ENCODE results near the gene MGAM2.

Gene MGAM2

DNA sequence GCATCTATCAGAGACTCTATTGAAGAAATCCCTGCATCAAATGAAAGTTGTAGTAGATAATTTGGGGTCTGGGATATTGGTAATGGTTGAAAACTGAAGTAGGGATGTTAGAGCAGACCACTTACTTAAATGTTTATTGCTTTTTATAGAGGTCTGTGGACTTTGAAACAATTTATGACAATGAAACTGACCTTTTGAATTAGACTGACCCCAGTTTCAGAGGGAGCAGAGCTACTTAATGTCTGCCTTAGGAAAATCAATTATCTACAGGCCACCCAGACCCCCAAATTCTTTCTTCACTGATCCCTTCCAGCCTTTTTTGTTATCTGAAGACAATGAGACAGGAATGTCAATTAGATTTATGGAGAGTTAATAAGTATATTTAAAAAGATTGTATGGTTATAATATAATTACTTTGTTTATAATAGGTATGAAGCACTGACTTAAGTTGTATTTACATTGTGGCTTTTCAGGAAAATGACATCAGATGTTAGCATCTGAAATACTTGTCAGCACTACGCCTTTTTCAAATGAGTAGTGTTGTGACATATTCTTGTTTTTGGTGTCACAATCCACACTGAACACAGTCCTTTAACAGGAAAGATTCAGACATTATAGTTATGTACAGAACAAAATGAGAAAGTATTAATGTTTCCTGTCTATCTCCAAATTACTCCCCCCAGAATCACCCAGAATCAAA is 13.9 kb downstream of the MGAM2 start:
- DNase-seq, result no peak

DNA sequence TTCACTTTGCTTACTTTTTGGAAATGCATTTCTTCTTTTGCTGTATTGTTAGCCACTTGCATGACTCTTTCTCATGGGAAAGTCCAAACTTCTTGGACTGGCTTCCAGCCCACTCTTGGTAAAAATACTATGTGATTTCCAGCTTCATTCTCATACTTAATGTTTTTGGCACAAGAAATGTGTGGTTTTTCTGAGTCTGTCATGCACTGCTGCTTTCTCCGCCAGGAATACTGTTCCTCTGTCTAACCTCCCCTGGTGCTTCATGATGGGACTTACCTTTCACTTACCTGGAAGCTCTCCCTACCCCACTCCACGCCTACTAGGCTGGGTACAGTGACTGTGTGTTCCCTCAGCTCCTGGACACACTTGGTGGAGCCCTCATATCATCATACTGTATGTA is 18.7 kb downstream of the MGAM2 start:
- DNase-seq, result no peak

DNA sequence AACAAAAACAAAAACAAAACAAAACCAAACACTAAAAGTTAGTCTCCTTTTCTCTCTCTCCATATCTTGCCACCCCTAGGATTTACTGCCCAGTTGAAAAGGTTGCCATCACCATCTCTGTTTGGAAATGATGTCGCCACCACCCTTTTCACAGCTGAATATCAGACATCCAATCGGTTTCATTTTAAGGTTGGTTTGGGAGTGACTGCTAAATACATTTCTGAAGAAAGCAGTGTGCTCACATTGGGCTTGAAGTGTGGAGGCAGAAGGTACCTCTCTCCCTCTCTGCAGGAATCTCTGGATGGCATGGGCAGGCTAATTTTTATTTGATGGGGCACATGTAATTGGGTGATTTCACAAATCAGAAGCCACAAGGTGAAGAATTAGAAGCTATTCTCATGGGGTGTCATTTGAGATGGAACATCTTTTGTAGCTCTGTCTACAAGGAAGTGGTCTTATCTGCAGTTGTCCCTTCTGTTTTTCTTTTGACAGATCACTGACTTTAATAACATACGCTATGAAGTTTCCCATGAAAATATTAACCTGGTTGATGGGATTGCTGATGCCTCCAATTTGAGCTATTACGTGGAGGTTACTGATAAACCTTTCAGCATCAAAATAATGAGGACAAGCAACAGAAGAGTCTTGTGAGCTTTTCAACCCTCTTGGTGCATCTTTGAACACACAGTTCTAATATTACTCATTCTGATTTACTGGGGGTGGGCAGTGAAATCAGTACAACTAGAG is 20.1 kb downstream of the MGAM2 start:
- no peak for DNase-seq

DNA sequence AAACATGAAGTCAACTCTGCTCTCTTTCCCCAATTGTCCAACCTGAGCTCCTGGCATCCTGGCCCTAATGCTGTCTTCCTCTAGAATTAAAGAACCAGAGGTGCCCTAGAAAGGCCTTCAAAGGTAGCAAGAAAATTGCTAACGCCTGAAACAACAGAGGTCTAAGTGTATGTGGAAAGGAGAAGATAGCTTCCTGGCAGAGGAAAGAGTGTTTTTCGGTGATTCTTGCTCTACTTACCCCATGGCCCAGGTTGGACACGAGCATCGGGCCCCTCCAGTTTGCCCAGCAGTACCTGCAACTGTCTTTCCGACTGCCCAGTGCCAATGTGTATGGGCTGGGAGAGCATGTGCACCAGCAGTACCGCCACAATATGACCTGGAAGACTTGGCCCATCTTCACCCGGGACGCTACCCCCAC is 22.2 kb downstream of the MGAM2 start:
- no peak for DNase-seq

DNA sequence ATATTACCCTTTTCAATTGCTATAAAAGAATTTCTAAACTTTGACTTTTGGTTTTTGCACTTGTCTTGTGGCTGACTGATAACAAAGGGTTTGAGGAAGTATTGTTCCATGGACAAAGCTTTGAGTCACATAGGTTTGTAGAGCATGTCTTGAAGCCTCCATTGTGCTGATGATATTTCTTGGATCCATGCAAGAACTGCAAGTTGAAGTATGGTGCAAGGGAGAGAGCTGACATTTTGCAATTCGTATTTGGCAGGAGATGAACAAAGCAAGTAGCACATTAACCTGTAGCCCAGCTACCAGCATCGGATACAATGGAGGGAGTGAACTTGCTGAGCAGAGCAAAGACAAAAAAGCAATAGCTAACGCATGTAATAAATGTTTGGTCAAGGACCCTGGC is 23.4 kb downstream of the MGAM2 start:
- DNase-seq, result no peak

DNA sequence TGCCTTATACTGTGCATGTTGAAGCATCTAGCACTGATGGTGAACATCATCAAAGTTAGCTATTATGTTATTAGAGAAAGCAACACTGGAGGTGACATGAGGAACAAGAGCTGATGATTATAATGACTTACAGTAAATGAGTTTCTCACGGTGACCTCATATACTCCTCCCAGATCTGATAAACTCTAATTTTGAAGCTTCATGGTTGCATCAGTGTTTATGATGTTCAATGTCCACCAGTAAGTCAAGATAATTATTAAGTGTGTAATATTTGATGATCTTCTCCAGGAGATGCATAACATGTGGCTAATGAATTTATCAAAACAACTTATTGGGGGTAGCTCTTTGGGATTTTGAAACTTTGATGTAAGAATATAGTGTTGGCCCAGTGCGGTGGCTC is 27.5 kb downstream of the MGAM2 start:
- DNase-seq, result no peak

DNA sequence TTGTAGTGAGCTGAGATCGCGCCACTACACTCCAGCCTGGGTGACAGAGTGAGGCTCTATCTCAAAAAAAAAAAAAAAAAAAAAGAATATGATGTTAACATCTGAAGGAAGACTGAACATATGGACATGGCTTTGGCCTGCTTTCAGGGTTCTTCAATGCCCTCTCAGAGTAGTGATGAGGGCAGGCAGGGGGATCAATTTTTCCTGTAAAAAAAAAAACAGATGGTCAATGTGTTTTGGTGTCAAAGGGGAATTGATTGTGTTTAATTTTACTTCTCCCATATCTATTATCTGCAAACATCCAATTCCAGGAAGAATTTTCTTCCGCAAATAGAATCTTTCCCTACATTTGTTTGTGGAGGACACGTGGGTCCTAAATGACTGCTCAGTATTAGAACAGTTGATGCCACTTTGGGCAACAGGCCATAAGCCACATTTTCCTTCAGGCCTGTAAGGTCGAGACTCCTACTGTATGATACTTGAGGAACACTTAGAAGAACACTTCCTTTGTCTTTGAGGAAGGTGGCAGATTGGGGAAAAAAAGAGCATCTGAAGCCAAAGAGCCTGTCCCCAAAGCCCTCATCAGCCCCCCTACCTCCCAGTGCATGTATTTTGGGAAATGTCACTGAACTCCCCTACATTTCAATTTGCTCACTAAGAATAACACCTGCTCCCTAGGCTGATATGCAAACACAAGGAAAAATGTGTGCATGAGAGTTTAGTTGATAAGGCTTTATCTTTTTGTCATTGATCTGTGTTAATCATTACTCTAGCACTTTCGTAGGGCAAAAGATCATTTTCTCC is 28.3 kb downstream of the MGAM2 start:
- DNase-seq, result no peak

DNA sequence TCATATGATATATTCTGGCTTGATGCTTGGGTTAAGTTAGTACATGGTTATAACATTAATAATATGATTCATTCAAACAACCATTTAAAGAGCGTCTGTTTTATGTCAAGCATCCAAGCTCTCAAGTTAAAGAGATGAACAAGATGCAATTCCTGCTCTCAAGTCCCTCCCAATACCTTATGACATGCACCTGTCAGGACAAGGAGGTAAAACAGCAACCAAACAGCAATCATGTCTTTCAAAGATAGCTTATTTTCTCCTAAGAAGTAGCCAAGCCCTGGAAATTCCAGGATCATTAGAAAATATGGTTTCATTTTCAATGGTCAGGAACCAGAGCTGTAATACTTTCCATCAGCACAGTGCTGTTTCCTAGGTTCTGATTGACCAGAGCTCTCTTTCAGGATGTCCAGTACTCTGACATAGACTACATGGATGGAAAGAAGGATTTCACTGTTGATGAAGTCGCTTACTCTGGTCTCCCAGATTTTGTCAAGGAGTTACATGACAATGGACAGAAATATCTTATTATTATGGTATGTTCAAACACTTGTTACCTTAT is 29.0 kb downstream of the MGAM2 start:
- DNase-seq, result no peak

DNA sequence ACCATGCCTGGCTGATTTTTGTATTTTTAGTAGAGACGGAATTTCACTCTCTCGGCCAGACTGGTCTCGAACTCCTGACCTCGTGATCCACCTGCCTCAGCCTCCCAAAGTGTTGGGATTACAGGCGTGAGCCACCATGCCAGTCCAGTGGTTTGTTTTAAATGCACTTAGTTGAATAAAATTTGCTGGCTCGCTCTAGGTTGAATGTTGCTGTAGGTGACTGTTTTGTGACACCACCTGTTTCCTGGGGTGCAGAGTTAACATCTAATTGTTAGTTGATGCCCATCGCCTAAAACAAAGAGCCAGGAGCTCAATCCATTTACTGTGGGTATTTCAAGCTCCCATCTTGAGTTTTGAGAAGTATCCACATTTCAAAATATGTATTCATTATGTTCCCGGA is 31.2 kb downstream of the MGAM2 start:
- no peak for DNase-seq

DNA sequence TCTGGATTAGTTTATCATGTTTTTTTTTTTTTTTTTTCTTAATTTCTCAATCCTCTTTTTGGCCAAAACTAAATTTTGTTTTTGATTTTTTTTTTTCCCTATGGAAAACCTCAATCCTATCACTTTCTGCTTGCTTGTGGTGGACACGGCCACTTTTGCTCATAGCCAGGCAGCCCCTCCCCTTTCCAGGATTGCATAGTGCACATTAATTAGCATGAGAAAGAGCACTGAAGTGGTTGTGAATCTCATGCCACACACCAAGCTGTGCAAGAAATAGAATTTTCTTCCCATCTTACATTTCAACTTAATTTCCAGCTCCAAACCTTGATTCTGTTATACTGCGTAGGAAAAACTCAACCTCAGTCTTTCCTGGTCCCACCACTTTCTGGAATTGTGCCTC is 34.6 kb downstream of the MGAM2 start:
- no peak for DNase-seq

DNA sequence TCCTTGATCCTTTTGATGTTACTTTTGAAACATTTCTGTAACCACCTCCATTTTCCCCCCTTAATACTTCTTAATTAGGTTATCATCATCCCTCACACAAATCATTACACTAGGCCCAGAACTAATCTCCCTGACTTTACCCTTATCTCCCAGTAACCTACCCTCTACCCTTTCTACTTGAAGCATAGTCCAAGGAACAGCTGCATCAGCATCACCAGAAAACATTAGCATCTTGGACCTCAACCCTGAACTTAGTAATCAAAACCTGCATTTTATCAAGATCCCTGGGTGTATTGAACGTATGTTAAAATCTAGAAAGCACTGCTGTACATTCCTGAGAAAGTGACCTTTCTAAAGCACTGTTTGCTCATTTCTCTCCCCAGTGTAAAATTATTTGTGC is 38.8 kb downstream of the MGAM2 start:
- DNase-seq, result no peak

DNA sequence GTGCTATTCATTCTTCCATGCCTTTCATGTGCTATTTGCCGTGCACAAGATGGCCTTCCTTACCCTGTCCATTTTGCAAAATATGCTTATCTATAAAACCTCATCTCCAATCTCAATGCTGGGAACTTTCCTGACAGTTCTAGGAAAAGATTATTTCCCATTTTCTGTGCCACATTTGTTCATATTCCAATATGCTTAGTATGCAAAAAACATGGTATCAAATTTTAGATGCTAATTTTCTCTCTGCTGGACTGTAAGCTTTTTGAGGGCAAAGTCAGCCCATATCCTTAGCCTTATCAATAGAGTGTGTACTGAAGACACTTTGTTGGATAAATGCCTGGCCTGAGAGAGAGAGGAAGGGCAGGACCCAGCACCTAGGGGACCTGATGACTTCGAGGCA is 39.4 kb downstream of the MGAM2 start:
- DNase-seq, result no peak

DNA sequence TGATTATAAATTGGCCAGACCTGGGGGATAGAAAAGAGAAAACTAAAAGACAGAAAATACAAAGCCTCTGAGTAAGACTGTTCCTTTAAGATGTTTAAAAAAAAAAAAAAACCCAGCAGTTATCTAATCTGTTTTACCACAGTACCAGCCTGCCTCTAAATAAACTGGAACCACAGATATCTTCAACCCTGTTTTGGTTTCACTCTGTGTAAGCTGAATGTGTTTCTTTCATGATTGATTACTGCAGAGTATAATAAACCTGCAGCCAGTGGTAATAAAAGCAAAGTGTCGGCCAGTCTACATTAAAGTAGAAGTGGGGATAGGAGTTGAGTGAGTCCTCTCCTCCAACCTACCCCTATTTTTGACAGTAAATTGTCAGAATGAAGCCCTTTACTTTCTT is 40.6 kb downstream of the MGAM2 start:
- DNase-seq, result no peak

DNA sequence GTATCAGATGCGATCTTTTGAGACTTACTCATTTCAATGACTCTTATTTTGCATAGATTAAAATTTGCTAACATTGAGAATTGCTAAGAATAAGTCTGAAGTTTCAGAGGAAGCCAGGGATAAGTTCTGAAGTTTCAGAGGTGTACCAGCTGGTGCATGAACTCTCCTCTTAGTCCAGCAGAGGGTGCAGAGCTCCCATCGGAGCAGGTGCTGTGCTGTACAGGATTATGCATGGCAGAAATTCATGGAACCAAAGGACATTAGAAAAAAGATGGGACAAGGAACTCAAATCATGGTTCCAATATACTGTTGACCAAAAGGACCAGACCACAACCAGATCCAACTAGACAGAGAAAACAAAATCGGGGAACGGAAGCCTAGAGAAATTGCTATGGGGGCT is 41.9 kb downstream of the MGAM2 start:
- no peak for DNase-seq

DNA sequence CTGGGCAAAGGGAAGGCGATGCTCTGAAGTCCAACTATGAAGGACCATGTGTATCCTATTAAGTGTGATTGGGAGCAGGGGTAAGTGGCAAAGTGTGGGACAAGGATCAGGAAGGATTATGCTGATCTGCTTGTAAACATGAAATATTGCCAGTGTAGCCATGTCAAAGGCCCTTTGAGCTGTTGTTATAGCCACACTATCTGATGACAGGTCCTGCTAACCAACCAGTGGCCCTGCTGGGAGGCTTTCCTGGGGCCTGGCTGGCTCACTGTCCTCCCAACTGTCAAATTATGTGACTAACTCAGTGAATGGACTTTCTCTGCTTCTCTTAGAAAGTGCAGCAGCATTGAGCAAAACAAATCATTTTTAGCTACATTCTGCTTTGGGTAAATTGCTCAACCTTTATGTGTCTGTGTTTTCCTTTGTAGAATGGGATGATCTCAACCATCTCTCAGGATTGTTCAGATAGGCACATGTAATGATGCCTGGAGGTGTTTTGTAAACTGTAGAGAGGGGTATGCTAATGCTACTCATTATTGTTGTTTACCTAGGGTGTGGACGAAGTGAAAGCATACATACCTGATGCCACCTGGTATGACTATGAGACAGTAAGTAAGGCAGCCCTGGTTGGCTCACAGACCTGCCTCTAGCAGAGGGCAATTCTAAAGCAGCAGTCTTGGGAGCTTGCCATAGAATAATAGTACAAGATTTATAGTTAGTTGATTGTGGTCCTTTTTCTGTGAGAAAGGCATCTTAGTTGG is 47.4 kb downstream of the MGAM2 start:
- DNase-seq, result no peak

DNA sequence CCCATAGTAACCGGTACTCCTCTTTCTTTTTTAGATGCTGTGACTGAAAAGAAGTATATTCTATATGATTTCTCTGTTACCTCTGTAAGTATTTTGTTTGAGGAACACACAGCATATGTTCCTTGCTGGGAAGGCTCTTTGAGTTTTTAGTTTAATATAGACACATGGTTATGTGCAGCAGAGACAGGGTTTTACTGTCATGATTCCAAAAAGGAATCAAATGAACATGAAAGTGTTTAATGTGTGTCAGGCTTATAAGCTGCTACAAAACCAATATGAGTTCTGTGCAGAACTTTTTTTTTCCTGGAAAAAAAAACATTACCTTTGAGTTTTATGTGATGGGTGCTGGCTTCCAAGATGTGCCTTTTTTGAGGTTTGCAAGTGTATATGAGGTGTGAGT is 50.4 kb downstream of the MGAM2 start:
- DNase-seq, result no peak

DNA sequence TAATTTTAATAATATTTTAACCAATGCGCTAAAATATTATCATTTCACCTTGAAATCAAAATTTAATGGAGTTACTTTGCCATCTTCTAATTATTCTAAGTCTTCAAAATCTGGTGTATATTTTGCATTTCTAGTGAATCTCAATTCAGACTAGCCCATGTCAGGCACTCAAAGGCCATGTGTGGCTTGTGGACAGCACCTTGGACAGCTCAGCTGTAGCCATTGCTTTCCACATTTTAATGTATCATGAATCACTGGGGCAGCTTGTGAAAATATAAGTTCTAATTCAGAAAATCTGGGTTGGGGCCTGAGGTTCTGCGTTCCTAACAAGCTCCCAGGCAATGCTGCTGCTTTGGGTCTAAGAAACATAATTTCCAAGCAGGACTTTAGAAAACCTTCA is 57.2 kb downstream of the MGAM2 start:
- no peak for DNase-seq

DNA sequence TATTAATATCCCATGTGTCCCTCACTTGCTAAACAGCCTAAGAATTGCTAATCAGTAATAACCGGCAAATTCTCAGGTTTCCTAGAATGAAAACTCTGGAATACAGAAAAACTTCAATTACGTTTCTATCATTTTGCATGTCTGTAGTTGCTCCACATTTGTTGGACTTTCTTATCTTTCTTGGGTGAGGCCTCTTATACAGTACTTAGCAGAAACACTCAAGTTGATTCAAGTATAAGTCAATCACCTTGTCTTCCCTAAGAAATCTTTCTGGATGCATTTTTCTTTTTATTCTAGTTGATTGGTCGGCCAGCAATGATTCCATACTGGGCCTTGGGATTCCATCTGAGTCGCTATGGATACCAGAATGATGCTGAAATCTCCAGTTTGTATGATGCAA is 61.4 kb downstream of the MGAM2 start:
- DNase-seq, result no peak

DNA sequence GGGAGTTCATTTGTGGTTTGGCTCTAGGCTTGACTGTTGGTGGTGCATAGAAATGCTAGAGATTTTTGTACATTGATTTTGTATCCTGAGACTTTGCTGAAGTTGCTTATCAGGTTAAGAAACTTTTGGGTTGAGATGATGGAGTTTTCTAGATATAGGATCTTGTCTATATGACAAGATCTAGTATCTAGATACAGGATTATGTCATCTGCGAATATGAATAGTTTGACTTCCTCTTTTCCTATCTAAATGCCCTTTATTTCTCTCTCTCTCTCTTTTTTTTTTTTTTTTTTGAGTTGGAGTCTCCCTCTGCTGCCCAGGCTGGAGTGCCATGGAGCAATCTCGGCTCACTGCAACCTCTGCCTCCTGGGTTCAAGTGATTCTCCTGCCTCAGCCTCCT is 62.9 kb downstream of the MGAM2 start:
- no peak for DNase-seq

DNA sequence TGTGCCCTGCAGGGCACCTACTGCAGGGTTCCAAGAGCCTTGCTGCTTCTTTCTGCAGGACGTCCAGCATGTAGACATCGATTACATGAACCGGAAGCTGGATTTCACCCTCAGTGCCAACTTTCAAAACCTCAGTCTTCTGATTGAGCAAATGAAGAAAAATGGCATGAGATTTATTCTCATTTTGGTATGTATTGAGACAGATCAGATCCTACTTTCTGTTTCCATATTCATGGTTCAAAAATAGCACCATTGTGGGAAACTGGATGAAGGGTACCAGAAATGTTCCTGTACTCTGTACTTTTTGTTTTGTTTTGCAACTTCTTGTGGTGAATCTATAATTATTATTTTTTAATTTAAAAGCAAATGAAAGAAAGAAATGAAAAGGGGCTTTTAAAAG is 64.1 kb downstream of the MGAM2 start:
- DNase-seq, result no peak

DNA sequence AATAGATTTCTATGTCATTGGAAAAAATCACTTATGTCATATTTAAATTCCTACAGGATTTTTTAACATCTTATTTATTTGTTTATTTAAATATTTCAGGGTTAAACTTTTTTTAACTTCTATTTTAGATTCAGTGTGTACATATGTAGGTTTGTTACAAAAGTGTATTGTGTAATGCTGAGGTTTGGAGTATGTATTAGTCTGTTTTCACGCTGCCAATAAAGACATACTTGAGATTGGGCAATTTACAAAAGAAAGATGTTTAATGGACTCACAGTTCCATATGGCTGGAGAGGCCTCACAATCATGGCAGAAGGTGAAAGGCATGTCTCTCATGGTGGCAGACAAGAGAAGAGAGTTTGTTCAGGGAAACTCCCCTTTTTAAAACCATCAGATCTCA is 65.4 kb downstream of the MGAM2 start:
- no peak for DNase-seq

DNA sequence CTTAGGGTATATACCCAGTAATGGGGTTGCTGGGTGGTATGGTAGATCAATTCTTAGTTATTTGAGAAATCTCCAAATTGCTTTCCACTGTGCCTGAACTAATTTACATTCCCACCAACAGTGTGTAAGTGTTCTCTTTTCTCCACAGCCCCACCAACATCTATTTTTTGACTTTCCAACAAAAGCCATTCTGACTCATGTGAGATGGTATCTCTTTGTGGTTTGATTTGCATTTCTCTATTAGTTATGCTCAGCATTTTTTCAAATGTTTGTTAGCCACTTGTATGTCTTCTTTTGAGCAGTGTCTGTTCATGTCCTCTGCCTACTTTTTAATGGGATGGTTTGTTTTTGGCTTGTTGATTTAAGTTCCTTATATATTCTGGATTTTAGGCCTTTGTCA is 66.4 kb downstream of the MGAM2 start:
- no peak for DNase-seq

DNA sequence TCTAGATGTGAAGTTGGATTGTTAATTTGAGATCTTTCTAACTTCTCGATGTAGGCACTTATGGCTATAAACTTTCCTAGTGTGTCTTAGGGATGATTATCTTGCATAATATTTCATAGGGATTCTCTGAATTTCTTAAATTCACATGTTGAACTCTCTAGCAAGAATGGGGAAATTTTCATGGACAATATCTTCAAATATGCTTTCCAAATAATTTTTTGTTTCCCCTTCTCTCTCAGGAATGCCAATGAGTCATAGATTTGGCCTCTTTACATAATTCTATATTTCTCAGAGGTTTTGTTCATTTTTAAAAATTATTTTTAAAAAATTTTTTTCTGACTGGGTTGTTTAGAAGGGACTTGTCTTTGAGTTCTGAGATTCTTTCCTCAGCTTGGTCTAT is 68.9 kb downstream of the MGAM2 start:
- DNase-seq, result no peak
